Calu3 (cell line): Measurements from ENCODE around the gene DMAC1. TPM values are rescaled to one million over a fixed set of nuclear protein-coding genes. Genes with fewer than 3 reads are reported as not detected.

Experiments
- BruUV-seq: library from RNA; stranded (reverse); fragments of 400-500 nt; replicated peaks from 2 replicates; lab custom pipeline; 2021; lab: Mats Ljungman, UMichigan
- CTCF ChIA-PET: fragments of 300-600 bp; sonication (Branson Sonifier 250); formaldehyde crosslinking; loops from one replicate; lab custom pipeline; 2022; ENCODE audit warnings: antibody characterized with exemption; lab: Charles Lee
- DNase-seq: peaks from one replicate; pipeline ENCODE4 v3.0.0; 2022
- H3K27ac Mint-ChIP-seq: one replicate; pipeline ENCODE4 v1.8.0; 2022; ENCODE audit warnings: mixed read lengths; ENCODE audit not compliant: unreplicated experiment
- H3K27me3 Mint-ChIP-seq: one replicate; pipeline ENCODE4 v1.8.0; 2022; ENCODE audit warnings: mixed read lengths; ENCODE audit not compliant: unreplicated experiment
- H3K36me3 Mint-ChIP-seq: one replicate; pipeline ENCODE4 v1.8.0; 2022; ENCODE audit warnings: mild to moderate bottlenecking, moderate library complexity, mixed read lengths; ENCODE audit not compliant: insufficient read depth, unreplicated experiment
- H3K4me1 Mint-ChIP-seq: one replicate; pipeline ENCODE4 v1.8.0; 2022; ENCODE audit warnings: mild to moderate bottlenecking, low read depth, mixed read lengths; ENCODE audit not compliant: unreplicated experiment
- H3K4me3 Mint-ChIP-seq: one replicate; pipeline ENCODE4 v1.8.0; 2022; ENCODE audit warnings: mild to moderate bottlenecking, low read depth, moderate library complexity, mixed read lengths; ENCODE audit not compliant: unreplicated experiment
- H3K9me3 Mint-ChIP-seq: one replicate; pipeline ENCODE4 v1.8.0; 2022; ENCODE audit warnings: low read depth, mixed read lengths; ENCODE audit not compliant: unreplicated experiment
- CTCF ChIP-seq: fragments of 200-600 bp; IDR thresholded peaks from one replicate; pipeline ENCODE4 v1.8.0; 2022; ENCODE audit warnings: antibody characterized with exemption; ENCODE audit not compliant: unreplicated experiment
- intact Hi-C: fragments of 100-400 bp; cut with micrococcal nuclease; formaldehyde crosslinking; loops from one replicate; pipeline ENCODE4 v1.10.0; 2022; ENCODE audit not compliant: unreplicated experiment
- total RNA-seq: library from RNA; stranded (reverse); gene quantifications from 2 replicates; pipeline ENCODE4 v1.2.3, GENCODE V29; 2022

The DMAC1 gene
- total RNA-seq, 1 experiment from 2014 or later, result 37.5 TPM

- no TSS peak for BruUV-seq
- intact Hi-C loops, result no loop called here
- no peak for TF ChIP-seq CTCF
- CTCF ChIA-PET, result no interaction called here
- H3K4me3 Mint-ChIP-seq, result no peak overlapping the region
- no peak for DNase-seq
- no peaks in the 10 kb centered on the region for H3K27me3 Mint-ChIP-seq
- H3K27ac Mint-ChIP-seq, result no peak overlapping the region
- H3K36me3 Mint-ChIP-seq, result no peaks in the 10 kb centered on the region
- no peaks in the 10 kb centered on the region for H3K9me3 Mint-ChIP-seq
- no peaks in the 10 kb centered on the region for H3K4me1 Mint-ChIP-seq
Measured at GRCh38 chr9:7782400-7783120, 17.0 kb downstream of the DMAC1 start.

GRCh38 chr9:7780261-7780988 lies 19.2 kb downstream of the DMAC1 start:
- H3K4me1 Mint-ChIP-seq, result no peaks in the 10 kb centered on the region

GRCh38 chr9:7778851-7779600 lies 20.6 kb downstream of the DMAC1 start:
- no peak for TF ChIP-seq CTCF
- Mint-ChIP-seq H3K9me3 (no peaks in the 10 kb centered on the region), H3K36me3 (no peaks in the 10 kb centered on the region), H3K27me3 (no peaks in the 10 kb centered on the region), H3K4me3 (no peak overlapping the region), H3K4me1 (no peaks in the 10 kb centered on the region), H3K27ac (no peak overlapping the region)
- intact Hi-C loops, result no loop called here
- no TSS peak for BruUV-seq
- CTCF ChIA-PET, result no interaction called here
- DNase-seq, result no peak

More at GRCh38 chr9:7780261-7780988, 19.2 kb downstream of the DMAC1 start:
- no TSS peak for BruUV-seq
- Mint-ChIP-seq H3K9me3 (no peaks in the 10 kb centered on the region), H3K27me3 (no peaks in the 10 kb centered on the region), H3K36me3 (no peaks in the 10 kb centered on the region), H3K4me3 (no peak overlapping the region), H3K27ac (no peak overlapping the region)
- no peak for DNase-seq
- TF ChIP-seq CTCF, result no peak
- intact Hi-C loops, result no loop called here
- CTCF ChIA-PET, result no interaction called here

GRCh38 chr9:7777771-7778170 lies 21.8 kb downstream of the DMAC1 start:
- DNase-seq, result no peak
- Mint-ChIP-seq H3K27ac (no peak overlapping the region), H3K4me1 (no peaks in the 10 kb centered on the region), H3K9me3 (no peaks in the 10 kb centered on the region), H3K27me3 (no peaks in the 10 kb centered on the region), H3K4me3 (no peak overlapping the region), H3K36me3 (no peaks in the 10 kb centered on the region)
- intact Hi-C loops, result no loop called here
- no peak for TF ChIP-seq CTCF
- CTCF ChIA-PET, result no interaction called here
- BruUV-seq, result no TSS peak
